Nephron (organoid): ENCODE data around the gene ALPI.

ENCODE experiments used
- H3K27ac Mint-ChIP-seq, 3 experiments: 2 replicates each; pipeline ENCODE4 v1.8.0; 2020; ENCODE audit warnings: mixed read lengths in 3 of 3, mild to moderate bottlenecking in 2 of 3, moderate library complexity in 1 of 3
- H3K27me3 Mint-ChIP-seq: 2 replicates; pipeline ENCODE4 v1.8.0; 2021; ENCODE audit warnings: low read depth, mild to moderate bottlenecking, moderate library complexity, mixed read lengths
- H3K36me3 Mint-ChIP-seq: 2 replicates; pipeline ENCODE4 v1.8.0; 2020; ENCODE audit warnings: low read depth, mixed read lengths
- H3K4me1 Mint-ChIP-seq: 2 replicates; pipeline ENCODE4 v1.8.0; 2020; ENCODE audit warnings: mixed read lengths
- H3K4me3 Mint-ChIP-seq, 3 experiments: 2 replicates each; pipeline ENCODE4 v1.8.0; 2020; ENCODE audit warnings: mild to moderate bottlenecking in 3 of 3, mixed read lengths in 3 of 3, moderate library complexity in 2 of 3
- H3K9me3 Mint-ChIP-seq: 2 replicates; pipeline ENCODE4 v1.8.0; 2020; ENCODE audit warnings: mixed read lengths
- CTCF ChIP-seq, 3 experiments: fragments of 200-600 bp; sonication (generic); IDR thresholded peaks; one replicate each; pipeline ENCODE4 v1.5.0; 2021; ENCODE audit warnings: antibody characterized with exemption in 3 of 3; ENCODE audit not compliant: unreplicated experiment in 3 of 3

ALPI gene

GRCh38 chr2:232459419-232460035, 3.6 kb downstream of the ALPI start:
- no peaks in the 10 kb centered on the region for H3K36me3 Mint-ChIP-seq
- H3K27ac Mint-ChIP-seq: no peak overlapping the region
- TF ChIP-seq CTCF (IDR thresholded peaks at IDR 0.05; ENCODE audit: unreplicated experiment in 3 of 3): no peak
- H3K4me1 Mint-ChIP-seq: peaks cover 7% of the 10 kb centered on the region
- peaks cover 21% of the 10 kb centered on the region for H3K27me3 Mint-ChIP-seq
- no peak overlapping the region for H3K4me3 Mint-ChIP-seq
- H3K9me3 Mint-ChIP-seq: no peaks in the 10 kb centered on the region

DNA sequence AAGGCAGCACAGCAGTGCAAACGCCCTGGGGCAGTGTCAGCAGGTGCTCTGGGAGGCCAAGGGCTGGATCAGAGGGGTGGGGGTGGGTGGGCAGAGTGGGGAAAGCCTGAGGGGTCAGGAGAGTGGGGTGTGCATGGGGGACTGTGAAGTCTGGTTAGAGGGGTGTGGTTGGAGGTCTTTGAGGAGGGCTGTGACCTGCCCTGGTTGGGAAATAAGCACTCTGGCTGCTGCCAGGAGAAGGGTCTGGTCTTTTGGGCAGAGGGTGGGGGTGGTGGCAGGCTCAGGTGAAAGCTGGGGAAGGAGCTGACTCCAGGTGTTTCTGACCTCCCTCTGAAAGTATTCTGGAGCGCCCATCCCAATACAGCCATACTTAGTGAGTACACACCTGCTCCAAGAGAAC, 4.2 kb downstream of the ALPI start:
- no peak overlapping the region for H3K4me3 Mint-ChIP-seq
- H3K36me3 Mint-ChIP-seq: no peaks in the 10 kb centered on the region
- peaks cover 20% of the 10 kb centered on the region for H3K27me3 Mint-ChIP-seq
- peaks cover 7% of the 10 kb centered on the region for H3K4me1 Mint-ChIP-seq
- H3K9me3 Mint-ChIP-seq: no peaks in the 10 kb centered on the region
- H3K27ac Mint-ChIP-seq: no peak overlapping the region
- TF ChIP-seq CTCF (IDR thresholded peaks at IDR 0.05; ENCODE audit: unreplicated experiment in 3 of 3): no peak

GRCh38 chr2:232463701-232464543, 8.0 kb downstream of the ALPI start:
- Mint-ChIP-seq H3K4me1 (peaks cover 7% of the 10 kb centered on the region), H3K27me3 (peaks cover 22% of the 10 kb centered on the region)
- no peak for TF ChIP-seq CTCF (IDR thresholded peaks at IDR 0.05; ENCODE audit: unreplicated experiment in 3 of 3)

GRCh38 chr2:232464544-232464885, 8.6 kb downstream of the ALPI start:
- peaks cover 6% of the 10 kb centered on the region for H3K9me3 Mint-ChIP-seq
- no peak overlapping the region for H3K27ac Mint-ChIP-seq
- peaks cover 7% of the 10 kb centered on the region for H3K4me1 Mint-ChIP-seq
- peaks cover 21% of the 10 kb centered on the region for H3K27me3 Mint-ChIP-seq
- H3K4me3 Mint-ChIP-seq: no peak overlapping the region
- H3K36me3 Mint-ChIP-seq: no peaks in the 10 kb centered on the region
- TF ChIP-seq CTCF (IDR thresholded peaks at IDR 0.05; ENCODE audit: unreplicated experiment in 3 of 3): no peak

More at GRCh38 chr2:232463701-232464543, 8.0 kb downstream of the ALPI start:
- H3K36me3 Mint-ChIP-seq: no peaks in the 10 kb centered on the region
- H3K9me3 Mint-ChIP-seq: peaks cover 3% of the 10 kb centered on the region
- H3K27ac Mint-ChIP-seq: no peak overlapping the region
- H3K4me3 Mint-ChIP-seq: no peak overlapping the region

DNA sequence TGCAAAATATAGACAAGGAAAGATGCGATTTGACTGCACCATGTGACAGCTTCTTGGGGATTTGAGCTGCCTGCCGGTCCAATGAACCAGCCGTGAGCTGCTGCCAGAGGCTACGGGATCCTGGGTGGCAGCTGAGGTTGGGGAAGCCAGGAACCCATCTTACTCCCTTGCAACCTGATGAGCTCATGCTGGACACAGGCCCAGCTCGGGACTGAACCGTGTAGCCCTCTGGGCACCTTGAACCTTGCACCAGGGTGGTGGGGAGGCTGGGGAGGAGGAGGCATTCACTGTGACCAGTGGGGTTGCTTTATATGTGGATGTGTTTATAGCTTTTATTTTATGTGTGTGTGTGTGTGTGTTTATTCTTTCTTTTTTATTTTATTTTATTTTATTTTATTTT, 9.1 kb downstream of the ALPI start:
- no peak overlapping the region for H3K27ac Mint-ChIP-seq
- H3K9me3 Mint-ChIP-seq: peaks cover 6% of the 10 kb centered on the region
- H3K4me1 Mint-ChIP-seq: peaks cover 7% of the 10 kb centered on the region
- no peak overlapping the region for H3K4me3 Mint-ChIP-seq
- TF ChIP-seq CTCF (IDR thresholded peaks at IDR 0.05; ENCODE audit: unreplicated experiment in 3 of 3): no peak
- H3K36me3 Mint-ChIP-seq: no peaks in the 10 kb centered on the region
- peaks cover 23% of the 10 kb centered on the region for H3K27me3 Mint-ChIP-seq
